HG03025 (cell line): Measurements from ENCODE around the gene ATXN7L1.

ENCODE experiments used
- ATAC-seq: cut with Tn5 transposase; IDR thresholded peaks from one replicate; pipeline ENCODE4 v1.9.1; 2021; ENCODE audit warnings: mild to moderate bottlenecking, moderate library complexity; ENCODE audit not compliant: unreplicated experiment, low FRiP score

Gene ATXN7L1

DNA sequence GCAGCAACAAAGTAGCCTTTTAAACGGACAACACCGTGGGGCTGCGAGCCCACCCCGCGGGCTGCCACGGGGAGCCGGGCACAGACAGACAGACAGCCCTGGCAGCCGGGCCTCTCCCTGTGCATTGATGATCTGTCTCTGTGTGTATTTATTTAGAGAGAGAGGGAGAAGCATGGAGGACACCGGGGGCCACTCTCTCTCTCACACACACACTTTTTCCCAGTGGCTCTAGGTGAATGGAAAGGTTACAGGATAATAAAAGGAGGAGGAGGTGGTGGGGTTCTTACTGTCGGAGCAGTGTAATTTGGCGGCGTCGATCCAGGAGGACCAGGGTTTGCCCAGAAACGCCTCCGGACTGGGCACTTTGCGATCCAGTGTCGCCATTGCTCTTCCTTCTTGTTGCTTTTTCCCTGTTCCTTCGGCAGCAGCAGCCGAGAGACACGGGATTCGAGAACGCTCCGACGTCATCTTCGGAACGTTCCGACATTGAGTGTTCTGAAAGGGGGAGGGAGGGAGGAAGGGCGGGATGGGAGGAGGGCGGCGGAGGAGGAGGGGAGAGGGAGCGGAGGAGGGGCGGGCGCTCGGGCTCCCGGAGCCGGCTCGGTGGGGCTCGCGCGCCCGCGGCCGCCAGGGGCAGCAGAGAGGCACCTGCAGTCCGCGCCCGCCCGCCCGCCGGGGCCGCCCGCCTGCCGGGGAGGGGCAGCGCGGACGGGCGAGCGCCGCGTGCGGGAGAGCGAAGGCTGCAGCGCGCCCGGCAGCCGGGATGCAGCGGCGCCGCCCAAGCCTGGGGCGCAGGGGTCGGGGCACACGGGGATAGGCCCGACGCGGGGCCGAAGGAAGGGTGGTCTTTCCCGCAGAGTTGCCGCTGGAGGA is at the start of gene ATXN7L1:
TSS of gene ATXN7L1 (minus strand) at position 509 of the 873 bp plus-strand sequence. CDS start at position 468, 41 bp downstream.
- peak; percentile 81 for ATAC-seq

GRCh38 chr7:105926131-105926530 is 49.7 kb upstream of the ATXN7L1 start:
- no peak for ATAC-seq

- no peak for ATAC-seq
These were observed 48.5 kb upstream of the ATXN7L1 start for GRCh38 chr7:105924945-105925344.

- ATAC-seq = no peak
These were observed 44.4 kb upstream of the ATXN7L1 start for GRCh38 chr7:105920766-105921165.

DNA sequence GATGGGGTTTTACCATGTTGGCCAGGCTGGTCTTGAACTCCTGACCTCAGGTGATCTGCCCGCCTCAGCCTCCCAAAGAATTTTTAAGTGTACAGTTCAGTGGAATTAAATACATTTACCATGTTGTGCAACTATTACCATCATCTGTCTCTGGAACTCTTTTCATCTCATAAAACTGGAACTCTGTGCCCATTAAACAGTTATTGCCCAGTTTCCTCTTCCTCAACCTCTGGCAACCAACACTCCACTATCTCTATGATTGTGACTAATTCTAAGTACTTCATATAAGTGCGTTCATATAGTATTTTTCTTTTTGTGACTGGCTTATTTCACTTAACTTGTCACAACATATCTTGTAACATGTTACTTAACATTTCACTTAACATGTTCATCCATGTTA is 41.3 kb upstream of the ATXN7L1 start:
- ATAC-seq = no peak

DNA sequence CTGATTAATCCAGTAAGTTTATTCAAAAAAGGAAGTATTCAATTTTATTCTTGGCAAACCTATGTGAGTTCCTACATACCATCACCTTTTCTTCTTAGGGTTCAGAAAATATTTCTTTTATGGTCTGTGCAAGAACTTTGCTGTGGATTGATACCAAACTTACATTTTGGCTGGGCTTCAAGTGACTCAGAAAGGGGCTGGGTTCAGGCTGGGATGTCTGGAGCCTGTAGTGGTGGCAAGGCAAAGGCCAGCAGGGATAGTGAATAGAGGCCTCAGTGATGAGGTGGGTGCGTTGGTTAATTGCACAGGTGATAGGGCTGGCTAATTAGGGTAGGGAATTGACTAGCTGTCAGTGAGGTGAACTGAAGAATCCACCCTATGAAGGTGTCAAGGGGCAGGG is 40.2 kb upstream of the ATXN7L1 start:
- ATAC-seq = no peak

GRCh38 chr7:105913947-105914346 is 37.5 kb upstream of the ATXN7L1 start:
- no peak for ATAC-seq

DNA sequence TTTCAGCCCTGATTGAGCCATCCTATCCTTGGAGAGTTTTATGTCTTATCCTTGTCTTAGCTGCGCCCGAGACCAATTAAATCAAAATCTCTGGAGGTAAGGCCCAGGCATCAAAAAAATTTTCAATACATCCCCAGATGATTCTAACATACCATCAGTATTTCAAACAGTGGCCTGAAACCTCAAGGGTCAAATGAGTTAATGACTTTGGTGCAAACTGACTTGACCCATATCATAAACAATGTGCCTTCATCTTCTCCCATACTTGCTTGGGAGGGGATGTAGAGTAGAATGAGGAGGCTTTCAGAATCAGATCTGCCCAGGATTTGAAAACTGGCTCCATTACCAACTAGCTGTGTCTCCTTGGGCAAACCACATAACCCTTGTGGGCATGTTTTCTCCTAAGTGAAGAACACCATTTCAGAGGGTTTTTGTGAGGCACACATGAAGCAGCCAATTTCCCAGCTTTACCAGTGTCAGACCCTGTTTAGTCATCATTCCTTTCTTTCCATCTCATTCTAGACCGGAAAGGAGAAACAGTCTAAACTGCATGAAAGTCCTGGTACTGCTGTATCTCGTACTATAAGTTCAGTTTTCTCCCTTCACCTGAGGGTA is 35.7 kb upstream of the ATXN7L1 start:
- ATAC-seq = no peak

- no peak for ATAC-seq
These were observed 33.8 kb upstream of the ATXN7L1 start for GRCh38 chr7:105910172-105910571.

GRCh38 chr7:105909742-105910141 is 33.3 kb upstream of the ATXN7L1 start:
- no peak for ATAC-seq

DNA sequence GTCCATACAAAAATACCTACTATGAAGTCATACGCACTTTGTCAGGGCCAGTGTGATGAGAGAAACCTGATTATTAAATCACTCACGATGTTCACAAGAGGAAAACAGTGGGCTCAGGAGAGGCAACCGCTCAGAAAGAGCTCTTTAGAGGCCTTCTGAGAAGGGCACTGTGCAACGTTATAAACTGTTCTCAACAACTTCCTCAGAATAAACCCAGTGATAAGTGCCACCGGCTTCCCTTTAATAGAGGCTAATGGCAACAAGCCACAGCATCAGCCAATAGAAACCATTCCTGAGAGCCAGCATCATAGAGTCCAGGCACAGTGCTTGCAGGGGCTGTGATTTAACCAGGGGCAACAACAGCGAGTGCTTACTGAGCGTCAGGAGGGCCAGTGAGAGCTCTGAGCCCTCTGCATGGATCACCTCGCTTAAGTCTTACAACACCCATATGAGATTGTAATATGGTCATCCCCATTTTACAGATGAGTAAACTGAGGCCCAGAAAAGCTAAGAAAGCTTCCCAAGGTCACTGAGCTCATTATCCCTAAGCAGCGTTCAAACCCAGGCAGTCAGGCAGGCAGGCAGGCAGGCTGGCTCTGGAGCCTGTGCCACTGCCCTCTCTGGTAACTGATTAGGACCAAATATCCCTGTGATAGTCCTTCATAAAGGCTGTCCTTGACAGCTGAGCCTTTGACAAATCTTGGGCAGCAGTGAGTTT is 30.9 kb upstream of the ATXN7L1 start:
- ATAC-seq = no peak

- no peak for ATAC-seq
These were observed 30.3 kb upstream of the ATXN7L1 start for GRCh38 chr7:105906695-105907094.

GRCh38 chr7:105905910-105906568 is 29.6 kb upstream of the ATXN7L1 start:
- ATAC-seq = no peak

DNA sequence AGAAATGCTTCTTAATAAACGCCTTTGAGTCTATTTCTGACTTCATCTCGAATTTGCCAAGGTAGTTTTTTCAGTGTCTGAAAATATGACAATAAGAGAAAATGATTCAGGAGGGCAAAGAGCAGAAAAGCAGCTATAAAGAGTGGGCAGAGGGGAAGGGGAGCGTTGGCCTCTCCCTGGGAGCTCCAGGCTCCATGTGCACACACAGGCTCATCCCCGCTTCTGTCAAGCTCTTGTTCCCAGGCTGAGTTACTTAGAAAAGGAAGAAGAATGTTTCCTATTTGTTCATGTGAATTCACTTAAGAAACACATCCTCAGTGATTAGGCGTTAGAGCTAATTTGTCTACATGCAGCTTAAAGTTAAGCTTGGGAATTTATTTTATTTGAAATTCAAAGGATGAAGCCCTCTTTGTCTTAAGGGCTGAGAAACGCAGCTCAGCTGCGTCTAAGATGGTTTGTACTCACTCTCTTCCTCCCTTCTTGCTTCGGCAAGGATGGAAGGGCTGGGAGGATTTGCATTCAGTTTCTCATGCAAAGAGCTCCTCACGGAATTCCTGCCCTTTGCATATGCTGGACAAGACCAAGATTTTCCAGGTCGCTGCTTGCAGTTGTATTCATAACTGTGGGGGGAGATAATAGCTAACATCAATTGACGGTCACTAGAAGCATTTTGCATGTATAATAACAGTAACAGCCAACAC is 29.0 kb upstream of the ATXN7L1 start:
- no peak for ATAC-seq

GRCh38 chr7:105904064-105904463 is 27.7 kb upstream of the ATXN7L1 start:
- ATAC-seq = no peak

DNA sequence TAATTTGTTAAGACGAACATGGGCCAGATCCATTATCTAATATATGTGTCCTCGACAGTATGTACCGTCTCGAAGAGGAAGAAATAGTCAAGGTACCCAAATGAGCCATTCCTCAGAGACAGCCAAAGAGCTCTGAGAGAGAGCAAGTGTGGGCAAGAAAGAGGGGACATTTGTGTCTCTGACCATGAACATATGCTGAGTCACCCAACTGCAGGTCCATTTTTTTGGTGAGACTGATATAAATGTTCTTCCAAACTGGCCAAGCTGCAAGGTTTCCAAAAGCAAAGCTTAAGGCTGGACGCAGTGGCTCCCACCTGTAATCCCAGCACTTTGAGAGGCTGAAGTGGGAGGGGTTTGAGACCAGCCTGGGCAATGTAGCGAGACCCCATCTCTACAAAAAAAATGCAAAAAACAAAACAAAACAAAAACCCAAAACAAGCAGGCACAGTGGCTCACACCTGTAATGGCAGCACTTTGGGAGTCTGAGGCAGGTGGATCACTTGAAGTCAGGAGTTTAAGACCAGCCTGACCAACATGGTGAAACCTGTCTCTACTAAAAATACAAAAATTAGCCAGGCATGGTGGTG is 26.0 kb upstream of the ATXN7L1 start:
- ATAC-seq = no peak

DNA sequence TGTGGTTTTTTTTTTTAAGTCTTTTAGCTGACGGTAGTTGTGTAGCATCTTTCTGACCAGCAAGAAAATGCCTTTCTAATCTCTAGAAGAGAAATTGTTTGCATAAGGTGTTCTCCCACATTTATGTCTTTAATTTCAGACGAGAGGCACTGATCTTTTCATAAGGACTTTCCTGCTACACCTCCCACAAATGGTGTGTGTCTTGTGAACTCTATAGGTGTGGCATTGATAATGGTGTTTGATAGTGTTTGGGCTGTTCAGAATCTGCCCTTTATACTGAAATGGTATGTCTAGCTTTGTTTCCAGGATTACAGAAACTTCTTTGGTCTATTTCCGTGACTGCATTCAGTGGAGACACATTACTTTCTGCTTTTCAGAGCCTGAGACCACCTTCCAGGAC is 21.6 kb upstream of the ATXN7L1 start:
- no peak for ATAC-seq

DNA sequence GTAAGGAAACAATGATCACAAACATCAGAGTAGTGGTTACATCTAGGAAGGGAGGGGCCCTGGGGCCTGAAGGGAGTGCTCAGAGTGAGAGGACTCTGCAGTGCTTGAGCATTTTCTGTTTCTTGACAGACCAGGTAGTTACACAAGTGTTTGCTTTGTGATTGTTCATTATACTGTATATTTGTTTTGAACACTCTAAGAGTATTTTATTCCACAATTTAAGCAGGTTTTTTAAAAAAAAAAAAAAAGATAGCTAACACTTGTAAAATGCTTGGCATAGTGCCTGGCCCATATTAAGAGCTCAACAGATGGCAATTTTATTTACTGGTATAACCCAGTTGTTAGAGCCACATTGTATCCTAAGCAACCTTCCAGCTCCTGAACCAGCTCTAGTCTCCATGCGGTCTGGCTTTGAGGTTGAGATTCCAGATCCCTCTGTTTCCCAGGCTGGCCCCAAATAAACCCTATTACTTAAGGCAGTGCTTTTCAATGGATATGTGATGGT is 20.1 kb upstream of the ATXN7L1 start:
- ATAC-seq = no peak

DNA sequence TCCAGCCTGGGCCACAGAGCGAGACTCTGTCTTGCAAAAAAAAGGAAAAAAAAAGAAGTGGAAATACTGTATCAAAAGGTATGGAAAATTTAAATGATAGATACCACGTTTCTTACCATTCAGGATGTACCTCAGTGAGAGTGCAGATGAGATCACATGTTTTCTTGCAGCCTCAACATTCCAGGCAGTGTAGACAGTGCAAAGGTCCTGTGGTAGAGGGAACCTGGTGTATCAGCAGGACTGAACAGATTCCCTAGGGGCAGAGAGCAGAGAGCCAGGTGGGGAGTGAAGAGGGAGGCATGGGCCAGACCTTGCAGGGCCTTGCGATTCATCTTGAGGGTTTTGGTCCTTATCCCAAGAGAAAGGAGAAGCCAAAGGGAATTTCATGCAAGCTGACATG is 17.7 kb upstream of the ATXN7L1 start:
- no peak for ATAC-seq

GRCh38 chr7:105892387-105892786 is 16.0 kb upstream of the ATXN7L1 start:
- no peak for ATAC-seq
